HAP-1 (cell line): ENCODE data around the gene KDM4C.
"Not testable (repeated sequence)": the region's sequence is repeated elsewhere in the genome, so short reads cannot be mapped to it uniquely, and the experiment has no call there.

Experiments
- DNase-seq, 2 experiments: peaks; one replicate each; pipeline ENCODE4 v3.0.0-alpha.2; 2016 to 2020; ENCODE audit warnings: low spot score in 2 of 2
- H3K27me3 ChIP-seq: fragments of 250-450 bp; sonication (Bioruptor Pico); 2 replicates; pipeline ENCODE4 v1.5.1; 2020; ENCODE audit warnings: low read depth, mild to moderate bottlenecking, moderate library complexity
- H3K36me3 ChIP-seq: fragments of 250-450 bp; sonication (Bioruptor Pico); replicated peaks from 2 replicates; pipeline ENCODE4 v1.5.1; 2020; ENCODE audit warnings: mild to moderate bottlenecking
- H3K4me1 ChIP-seq: fragments of 250-450 bp; sonication (Bioruptor Pico); 2 replicates; pipeline ENCODE4 v1.5.1; 2020; ENCODE audit warnings: mild to moderate bottlenecking
- H3K4me3 ChIP-seq: fragments of 250-450 bp; sonication (Bioruptor Pico); 2 replicates; pipeline ENCODE4 v1.5.1; 2020; ENCODE audit warnings: mild to moderate bottlenecking, moderate library complexity
- H3K9me3 ChIP-seq: fragments of 250-450 bp; sonication (Bioruptor Pico); 2 replicates; pipeline ENCODE4 v1.5.1; 2020; ENCODE audit warnings: mild to moderate bottlenecking, moderate library complexity
- in situ Hi-C: fragments of 300-500 bp; cut with MboI; formaldehyde crosslinking; loops from 3 replicates; pipeline ENCODE4 v1.14.3; 2020; ENCODE audit warnings: low sequenced_read_pairs, inconsistent platforms, mixed read lengths

KDM4C gene

DNA sequence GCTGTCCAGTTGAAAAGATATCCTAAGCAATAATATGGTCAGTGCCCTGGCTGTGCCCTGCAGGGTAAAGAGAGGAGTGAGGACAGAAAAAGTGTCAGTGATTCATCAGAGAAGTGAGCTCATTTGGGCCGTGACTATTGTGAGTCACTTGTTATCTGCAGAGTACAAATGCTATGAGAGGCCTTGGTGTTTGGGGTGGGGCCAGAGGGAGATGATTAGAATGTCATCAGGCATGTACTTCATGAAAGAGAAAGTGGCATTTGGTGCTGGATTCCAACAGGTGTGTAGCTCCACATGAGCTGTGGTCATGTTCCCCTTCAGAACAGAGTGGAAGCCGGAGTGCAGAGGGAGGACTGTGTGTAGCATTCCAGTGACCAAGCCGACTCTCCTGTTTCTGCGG, 174.1 kb downstream of the KDM4C start:
- in situ Hi-C loops: no loop called here
- H3K36me3 ChIP-seq: no peaks in the 10 kb centered on the region
- no peak overlapping the region for H3K4me3 ChIP-seq
- no peak for DNase-seq
- H3K27me3 ChIP-seq: no peaks in the 10 kb centered on the region
- no peaks in the 10 kb centered on the region; the same call in 1 of the 2 replicates for H3K4me1 ChIP-seq
- no peaks in the 10 kb centered on the region for H3K9me3 ChIP-seq

DNA sequence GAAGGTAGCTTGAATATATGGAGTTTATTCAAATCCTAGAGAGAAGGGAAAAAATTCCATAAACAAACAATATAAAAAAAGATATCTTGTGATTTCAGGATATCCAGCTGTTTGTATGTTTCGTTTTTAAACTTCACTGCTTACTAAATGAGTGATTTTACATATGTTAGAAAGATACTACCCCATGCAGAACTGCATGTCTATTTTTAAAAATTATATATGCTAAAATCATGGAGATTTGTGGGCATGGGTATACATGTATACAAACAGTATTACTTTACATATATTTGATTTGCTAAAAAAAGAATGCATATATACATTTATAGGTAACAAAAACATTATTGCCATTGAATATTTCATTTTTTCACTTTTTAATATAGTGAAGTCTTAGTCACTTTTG, 178.3 kb downstream of the KDM4C start:
- DNase-seq: no peak
- H3K27me3 ChIP-seq: no peaks in the 10 kb centered on the region
- no peaks in the 10 kb centered on the region for H3K9me3 ChIP-seq
- in situ Hi-C loops: no loop called here
- H3K36me3 ChIP-seq: no peaks in the 10 kb centered on the region
- peaks cover 9% of the 10 kb centered on the region for H3K4me1 ChIP-seq
- no peak overlapping the region for H3K4me3 ChIP-seq

DNA sequence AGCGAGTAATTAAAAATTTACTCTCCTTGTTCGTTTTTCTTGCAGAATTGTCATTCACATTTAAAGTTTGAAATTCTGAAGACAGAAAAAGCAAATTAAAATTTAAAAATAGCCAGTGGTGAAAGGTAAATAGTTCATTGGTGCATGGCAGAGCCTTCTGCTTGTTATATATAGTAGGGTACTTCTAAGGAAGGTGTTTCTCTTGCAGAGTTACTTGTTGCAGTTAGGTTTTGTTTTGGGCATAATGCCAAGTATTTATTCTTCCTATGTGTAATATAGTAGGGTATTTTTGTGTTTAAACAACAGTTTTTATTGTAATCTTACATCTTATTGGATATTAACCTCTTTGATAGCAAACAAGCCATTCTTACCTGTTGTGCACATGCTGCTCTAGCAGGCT, 179.4 kb downstream of the KDM4C start:
- in situ Hi-C loops: no loop called here

DNA sequence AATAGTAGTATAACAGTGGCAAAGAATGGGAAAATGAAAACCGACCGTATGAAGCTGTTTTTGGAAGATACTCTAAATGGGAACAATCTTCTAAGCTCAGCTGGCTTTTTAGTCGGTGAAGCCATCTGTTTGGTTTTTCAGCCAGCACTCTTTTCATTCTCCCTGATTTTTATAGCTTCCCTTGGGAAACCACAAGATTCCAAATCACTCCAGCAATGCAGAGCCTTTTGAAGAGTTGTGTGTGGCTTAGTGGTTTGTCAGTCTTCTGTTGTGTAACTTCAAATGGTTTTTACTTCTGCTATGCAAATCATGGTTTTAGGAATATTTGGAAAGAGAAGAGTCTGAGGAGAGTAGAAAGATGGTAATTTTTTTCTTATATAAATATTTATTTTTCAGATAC, 180.7 kb downstream of the KDM4C start:
- no peaks in the 10 kb centered on the region for H3K9me3 ChIP-seq
- H3K27me3 ChIP-seq: no peaks in the 10 kb centered on the region
- DNase-seq: peak; percentile 15 to 61
- H3K4me1 ChIP-seq: peaks cover 9% of the 10 kb centered on the region
- no peaks in the 10 kb centered on the region for H3K36me3 ChIP-seq
- H3K4me3 ChIP-seq: no peak overlapping the region
- in situ Hi-C loops: no loop called here

More for the DNA sequence above, 179.4 kb downstream of the KDM4C start:
- peaks cover 9% of the 10 kb centered on the region for H3K4me1 ChIP-seq
- no peaks in the 10 kb centered on the region for H3K36me3 ChIP-seq
- DNase-seq: no peak
- H3K27me3 ChIP-seq: no peaks in the 10 kb centered on the region
- no peaks in the 10 kb centered on the region for H3K9me3 ChIP-seq
- H3K4me3 ChIP-seq: no peak overlapping the region

DNA sequence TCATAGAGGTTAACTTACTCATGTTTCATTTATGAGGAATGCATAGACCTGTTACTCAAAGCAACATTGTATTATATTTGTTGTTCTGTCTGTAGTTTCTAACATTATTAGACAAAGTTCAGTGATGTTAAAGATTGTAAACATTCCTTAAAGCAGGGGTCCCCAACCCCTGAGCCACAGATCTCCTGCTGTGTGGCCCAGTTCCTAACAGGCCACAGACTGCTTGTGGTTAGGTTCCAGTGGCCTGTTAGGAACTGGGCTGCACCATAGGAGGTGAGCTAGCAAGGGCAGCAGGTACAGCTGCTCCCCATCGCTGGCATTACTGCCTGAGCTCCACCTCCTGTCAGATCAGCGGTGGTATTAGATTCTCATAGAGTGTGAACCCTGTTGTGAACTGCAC, 181.1 kb downstream of the KDM4C start:
- in situ Hi-C loops: no loop called here
- Histone ChIP-seq H3K9me3 (no peaks in the 10 kb centered on the region), H3K27me3 (no peaks in the 10 kb centered on the region), H3K36me3 (no peaks in the 10 kb centered on the region), H3K4me3 (no peak overlapping the region), H3K4me1 (peaks cover 10% of the 10 kb centered on the region)
- DNase-seq: no peak

DNA sequence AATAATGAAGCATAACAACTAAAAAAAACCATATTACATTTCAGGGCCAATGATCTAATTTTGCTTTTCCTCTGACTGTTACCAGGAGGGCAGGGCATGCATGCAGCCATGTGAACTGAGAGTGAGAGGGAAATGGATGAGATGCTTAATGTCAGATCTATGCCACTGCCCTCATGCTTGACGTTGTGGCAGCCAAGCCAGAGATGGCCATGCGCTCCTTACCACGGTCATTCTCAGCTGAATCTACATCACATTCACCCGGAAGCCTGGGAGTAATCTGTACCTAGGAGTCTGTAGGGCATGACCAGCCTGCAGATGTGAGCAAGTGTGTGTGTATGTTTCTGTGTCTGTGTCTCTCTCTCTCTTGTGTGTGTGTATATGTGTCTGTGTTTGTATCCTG, 183.7 kb downstream of the KDM4C start:
- in situ Hi-C loops: no loop called here
- DNase-seq: no peak
- no peaks in the 10 kb centered on the region for H3K9me3 ChIP-seq

DNA sequence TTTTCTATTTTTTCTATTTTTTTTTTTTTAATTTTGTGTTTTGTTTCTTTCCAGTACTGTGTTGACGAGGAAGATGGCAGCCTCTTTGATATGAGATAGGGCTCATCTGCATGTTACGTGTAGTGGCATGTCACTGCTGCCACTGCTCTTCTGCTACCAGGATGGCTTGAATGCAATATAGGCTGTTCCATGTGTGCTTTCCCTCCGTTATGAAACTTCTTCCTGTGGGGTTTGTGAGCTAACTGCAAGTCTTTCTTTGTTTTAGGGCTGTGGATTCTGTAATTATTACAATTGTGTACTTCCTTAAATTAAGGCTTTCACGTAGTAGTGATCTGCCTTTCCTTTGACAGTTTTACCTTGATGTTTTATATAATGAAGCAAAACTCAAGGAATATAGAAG, 184.6 kb downstream of the KDM4C start:
- Histone ChIP-seq H3K36me3 (no peaks in the 10 kb centered on the region), H3K4me1 (peaks cover 20% of the 10 kb centered on the region), H3K4me3 (no peak overlapping the region), H3K9me3 (no peaks in the 10 kb centered on the region), H3K27me3 (no peaks in the 10 kb centered on the region)
- DNase-seq: no peak
- in situ Hi-C loops: no loop called here

More for the DNA sequence above, 183.7 kb downstream of the KDM4C start:
- Histone ChIP-seq H3K4me1 (peaks cover 18% of the 10 kb centered on the region), H3K36me3 (no peaks in the 10 kb centered on the region), H3K27me3 (no peaks in the 10 kb centered on the region), H3K4me3 (no peak overlapping the region)

DNA sequence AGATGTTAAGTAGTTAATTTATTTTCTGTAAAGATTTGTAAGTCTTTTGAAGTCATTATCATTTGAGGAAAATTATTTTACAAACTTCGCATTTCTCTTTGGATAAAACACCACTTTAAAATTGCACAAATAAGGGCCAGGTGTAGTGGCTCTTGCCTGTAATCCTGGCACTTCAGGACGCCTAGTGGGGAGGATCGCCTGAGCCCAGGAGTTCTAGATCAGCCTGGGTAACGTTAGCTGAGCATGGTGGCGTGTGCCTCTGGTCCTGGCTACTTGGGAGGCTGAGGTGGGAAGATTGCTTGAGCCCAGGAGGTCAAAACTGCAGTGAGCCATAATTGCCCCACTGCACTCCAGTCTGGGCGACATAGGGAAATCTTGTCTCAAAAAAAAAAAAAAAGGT, 185.5 kb downstream of the KDM4C start:
- in situ Hi-C loops: no loop called here
- Histone ChIP-seq H3K4me1 (peaks cover 16% of the 10 kb centered on the region), H3K4me3 (no peak overlapping the region), H3K9me3 (no peaks in the 10 kb centered on the region), H3K36me3 (no peaks in the 10 kb centered on the region), H3K27me3 (no peaks in the 10 kb centered on the region)
- DNase-seq: no peak

DNA sequence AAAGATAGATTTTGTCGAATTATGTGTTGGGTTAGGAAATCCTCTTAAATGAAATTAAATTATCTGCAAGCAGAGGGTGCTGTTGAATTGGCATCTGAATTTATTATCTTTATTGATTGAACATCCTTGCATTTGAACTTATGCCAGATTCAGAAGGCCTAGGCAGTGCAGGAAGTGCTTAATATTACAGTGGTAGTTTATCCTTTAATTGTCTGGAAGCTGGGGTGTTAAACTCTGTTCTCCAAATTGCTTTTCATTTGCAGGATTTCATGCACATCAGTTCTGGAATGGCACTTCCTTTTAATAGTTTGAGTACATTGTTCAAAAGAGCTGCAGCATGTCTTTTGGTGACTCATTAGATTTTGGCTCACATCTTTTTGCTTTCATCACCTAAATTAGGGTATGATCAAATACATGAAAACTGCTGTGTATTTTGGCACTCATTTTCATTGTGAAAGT, 186.3 kb downstream of the KDM4C start:
- Histone ChIP-seq H3K9me3 (no peaks in the 10 kb centered on the region), H3K4me1 (peaks cover 12% of the 10 kb centered on the region), H3K36me3 (no peaks in the 10 kb centered on the region), H3K27me3 (no peaks in the 10 kb centered on the region), H3K4me3 (no peak overlapping the region)
- in situ Hi-C loops: no loop called here
- peak in 1 of 2 experiments; percentile 21 for DNase-seq

DNA sequence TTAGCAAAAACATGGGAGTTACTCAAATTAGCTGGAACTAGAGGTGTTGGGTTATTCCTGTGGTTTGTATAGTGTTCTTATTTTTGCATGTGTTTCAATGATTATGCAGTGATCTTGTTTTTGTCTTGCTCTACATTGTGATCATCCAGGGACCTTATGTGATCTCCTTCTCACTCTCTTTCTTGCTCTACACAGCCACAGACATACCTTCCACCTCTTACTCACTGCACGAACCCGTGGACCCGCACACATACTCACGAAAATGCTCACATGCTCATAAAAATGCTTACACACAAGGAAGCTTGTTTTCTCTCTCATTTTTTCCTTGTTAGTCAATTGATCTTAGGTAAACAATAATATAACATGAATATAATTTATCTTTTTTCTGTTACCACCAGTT, 187.1 kb downstream of the KDM4C start:
- no peaks in the 10 kb centered on the region for H3K27me3 ChIP-seq
- peaks cover 12% of the 10 kb centered on the region for H3K4me1 ChIP-seq
- no peak overlapping the region for H3K4me3 ChIP-seq
- no peaks in the 10 kb centered on the region for H3K9me3 ChIP-seq
- H3K36me3 ChIP-seq: no peaks in the 10 kb centered on the region
- in situ Hi-C loops: no loop called here
- no peak for DNase-seq

DNA sequence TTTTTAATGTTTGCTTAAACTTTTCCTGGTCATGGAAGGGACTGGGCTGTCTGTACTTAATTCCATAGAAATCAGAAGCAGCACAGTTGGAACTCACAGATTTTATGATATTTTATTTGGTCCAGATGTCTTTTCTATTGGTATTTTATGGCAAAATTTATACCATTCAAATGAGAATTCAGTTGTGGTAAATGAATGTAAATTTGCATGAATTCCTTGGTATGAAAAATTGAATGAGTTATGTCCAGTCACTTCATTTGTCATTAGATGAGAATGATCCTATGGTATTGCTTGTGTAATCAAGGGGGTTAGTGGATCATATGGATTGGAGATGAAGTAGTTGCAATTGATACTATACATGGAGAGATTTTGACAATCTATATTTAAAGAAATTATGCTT, 188.0 kb downstream of the KDM4C start:
- in situ Hi-C loops: no loop called here
- no peaks in the 10 kb centered on the region for H3K36me3 ChIP-seq
- H3K4me1 ChIP-seq: peaks cover 12% of the 10 kb centered on the region
- H3K9me3 ChIP-seq: no peaks in the 10 kb centered on the region
- no peak overlapping the region for H3K4me3 ChIP-seq
- DNase-seq: no peak
- H3K27me3 ChIP-seq: no peaks in the 10 kb centered on the region

DNA sequence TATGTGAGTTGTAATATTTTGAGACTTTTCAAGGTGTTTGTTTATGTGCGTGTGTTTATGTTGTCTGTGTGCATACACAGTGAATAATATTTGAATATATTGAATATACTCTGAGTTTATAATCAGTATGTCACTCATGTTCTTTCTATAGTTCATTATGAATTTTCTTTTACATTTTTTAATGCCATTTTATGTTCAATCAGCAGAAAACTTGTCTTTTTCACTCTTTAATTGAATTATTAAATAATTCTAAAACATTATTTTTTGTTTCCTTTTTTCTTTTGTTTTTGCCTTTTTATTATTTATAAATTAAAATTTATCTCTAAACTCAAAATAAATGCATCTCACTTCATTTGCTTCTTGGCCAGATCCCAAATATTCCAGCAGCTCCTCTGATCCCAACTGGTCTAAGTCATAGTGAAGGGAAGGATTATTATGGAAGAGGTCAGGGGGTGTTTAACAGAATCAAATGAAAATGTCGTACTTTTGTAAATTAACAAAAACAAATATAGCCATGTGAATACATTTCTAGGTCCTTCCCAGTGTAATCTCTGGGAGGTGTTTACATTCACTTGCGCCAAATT, 188.9 kb downstream of the KDM4C start:
- Histone ChIP-seq H3K9me3 (no peaks in the 10 kb centered on the region), H3K4me3 (no peak overlapping the region), H3K27me3 (no peaks in the 10 kb centered on the region), H3K4me1 (peaks cover 12% of the 10 kb centered on the region), H3K36me3 (no peaks in the 10 kb centered on the region)
- in situ Hi-C loops: no loop called here
- DNase-seq: no peak

DNA sequence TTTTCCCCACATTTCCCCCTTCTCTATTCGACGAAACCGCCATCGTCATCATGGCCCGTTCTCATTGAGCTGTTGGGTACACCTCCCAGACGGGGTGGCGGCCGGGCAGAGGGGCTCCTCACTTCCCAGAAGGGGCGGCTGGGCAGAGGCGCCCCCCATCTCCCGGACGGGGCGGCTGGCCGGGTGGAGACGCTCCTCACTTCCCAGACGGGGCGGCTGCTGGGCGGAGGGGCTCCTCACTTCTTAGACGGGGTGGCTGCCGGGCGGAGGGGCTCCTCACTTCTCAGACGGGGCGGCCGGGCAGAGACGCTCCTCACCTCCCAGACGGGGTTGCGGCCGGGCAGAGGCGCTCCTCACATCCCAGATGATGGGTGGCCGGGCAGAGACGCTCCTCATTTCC, 191.1 kb downstream of the KDM4C start:
- H3K36me3 ChIP-seq, in situ Hi-C loops, DNase-seq, H3K9me3 ChIP-seq, H3K4me3 ChIP-seq, H3K27me3 ChIP-seq: not testable (repeated sequence)
- H3K4me1 ChIP-seq: peaks cover 26% of the 10 kb centered on the region

DNA sequence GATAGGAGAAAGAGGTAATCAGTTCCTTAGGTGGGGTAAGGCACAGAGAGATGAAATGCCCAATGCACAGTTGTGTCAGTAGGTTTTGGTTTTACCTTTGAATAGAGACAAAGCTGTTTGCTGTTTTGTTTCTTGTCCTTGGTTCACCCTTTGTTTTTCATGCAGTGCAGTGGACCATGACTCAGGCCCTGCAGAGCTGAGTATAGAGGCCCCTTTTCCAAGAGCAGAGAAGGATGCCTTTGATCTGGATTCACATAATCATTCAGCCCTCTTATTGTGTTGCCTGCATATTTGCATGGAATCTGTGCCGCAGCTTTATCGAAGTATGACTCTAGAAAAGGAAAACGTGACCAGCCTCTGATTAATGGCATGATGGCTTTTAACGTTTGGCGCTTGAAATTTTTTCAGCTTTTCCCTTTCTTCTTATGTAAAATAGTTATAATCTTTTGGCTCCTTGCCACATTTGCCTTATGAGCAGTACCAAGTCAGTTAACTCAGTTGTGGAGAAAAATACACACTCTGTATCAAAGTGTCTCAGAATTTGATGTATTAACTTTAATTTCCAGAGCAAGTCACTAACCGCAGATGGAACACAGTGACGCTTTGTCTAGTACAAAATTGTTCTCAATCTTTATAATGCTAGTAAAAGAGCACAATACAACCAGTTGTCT, 197.6 kb downstream of the KDM4C start:
- H3K9me3 ChIP-seq: no peaks in the 10 kb centered on the region
- H3K4me1 ChIP-seq: peaks cover 53% of the 10 kb centered on the region
- H3K27me3 ChIP-seq: no peaks in the 10 kb centered on the region
- in situ Hi-C loops: no loop called here
- no peaks in the 10 kb centered on the region for H3K36me3 ChIP-seq
- peak; percentile 85 to 98 for DNase-seq
- H3K4me3 ChIP-seq: no peak overlapping the region

DNA sequence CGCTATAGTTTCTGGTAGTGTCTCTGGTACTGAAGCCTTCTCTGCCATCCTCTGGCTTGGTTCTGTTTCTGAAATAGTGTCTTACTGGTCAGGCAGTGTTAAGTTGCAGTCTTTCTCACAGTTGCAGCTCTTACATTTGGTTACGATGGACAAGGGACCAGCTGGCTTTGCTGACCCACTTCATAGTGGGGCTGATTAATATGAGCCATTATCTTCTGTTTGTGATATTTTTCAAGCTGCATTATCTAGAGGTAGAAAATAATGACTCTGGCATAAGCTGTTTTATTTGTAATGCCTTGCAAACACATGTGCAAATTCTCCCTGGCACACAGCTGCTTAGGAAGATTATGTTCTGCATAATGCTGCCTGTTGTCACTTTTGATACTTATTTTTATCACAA, 199.1 kb downstream of the KDM4C start:
- Histone ChIP-seq H3K36me3 (no peaks in the 10 kb centered on the region), H3K27me3 (no peaks in the 10 kb centered on the region), H3K4me3 (no peak overlapping the region), H3K4me1 (peaks cover 53% of the 10 kb centered on the region), H3K9me3 (no peaks in the 10 kb centered on the region)
- in situ Hi-C loops: no loop called here
- DNase-seq: no peak
